Measurements from ENCODE around the gene UXS1.

DNA sequence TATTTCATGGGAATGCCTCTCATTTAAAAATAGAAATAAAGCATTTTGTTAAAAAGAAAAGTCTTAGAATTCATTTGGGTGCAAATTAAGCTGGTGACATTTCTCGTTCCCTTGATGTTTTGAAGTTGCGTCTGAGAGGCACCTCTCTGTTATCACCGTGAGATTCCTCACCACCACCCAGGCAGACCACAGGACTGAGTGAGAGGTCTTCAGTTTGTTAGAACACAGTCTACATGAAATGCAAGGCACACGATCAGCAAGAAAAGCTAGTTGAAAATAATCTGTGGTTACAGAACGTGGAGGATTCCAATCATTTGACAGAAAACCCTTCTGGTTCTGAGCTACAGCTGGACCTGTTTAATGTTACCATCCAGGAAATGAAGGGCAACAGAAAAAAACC, 116.0 kb downstream of the UXS1 start:
- TF ChIP-seq, protein P1, sequence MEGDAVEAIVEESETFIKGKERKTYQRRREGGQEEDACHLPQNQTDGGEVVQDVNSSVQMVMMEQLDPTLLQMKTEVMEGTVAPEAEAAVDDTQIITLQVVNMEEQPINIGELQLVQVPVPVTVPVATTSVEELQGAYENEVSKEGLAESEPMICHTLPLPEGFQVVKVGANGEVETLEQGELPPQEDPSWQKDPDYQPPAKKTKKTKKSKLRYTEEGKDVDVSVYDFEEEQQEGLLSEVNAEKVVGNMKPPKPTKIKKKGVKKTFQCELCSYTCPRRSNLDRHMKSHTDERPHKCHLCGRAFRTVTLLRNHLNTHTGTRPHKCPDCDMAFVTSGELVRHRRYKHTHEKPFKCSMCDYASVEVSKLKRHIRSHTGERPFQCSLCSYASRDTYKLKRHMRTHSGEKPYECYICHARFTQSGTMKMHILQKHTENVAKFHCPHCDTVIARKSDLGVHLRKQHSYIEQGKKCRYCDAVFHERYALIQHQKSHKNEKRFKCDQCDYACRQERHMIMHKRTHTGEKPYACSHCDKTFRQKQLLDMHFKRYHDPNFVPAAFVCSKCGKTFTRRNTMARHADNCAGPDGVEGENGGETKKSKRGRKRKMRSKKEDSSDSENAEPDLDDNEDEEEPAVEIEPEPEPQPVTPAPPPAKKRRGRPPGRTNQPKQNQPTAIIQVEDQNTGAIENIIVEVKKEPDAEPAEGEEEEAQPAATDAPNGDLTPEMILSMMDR (IDR thresholded peaks at IDR 0.05), result no peak
- TF ChIP-seq POLR2A (IDR thresholded peaks at IDR 0.05), result no peak
